RCC 7860 (cell line): ENCODE data around the gene TNFAIP2.
A peak's percentile ranks its signal among the peaks of the same experiment; 100 is the strongest.

Experiments used
- DNase-seq: peaks from one replicate; pipeline ENCODE4 v3.0.0-alpha.2; 2015; ENCODE audit warnings: low spot score
- FAIRE-seq: peaks from 2 replicates; lab custom pipeline; 2012; peaks lifted over from hg19 to GRCh38; lab: Jason Lieb, UNC

The TNFAIP2 gene

DNA sequence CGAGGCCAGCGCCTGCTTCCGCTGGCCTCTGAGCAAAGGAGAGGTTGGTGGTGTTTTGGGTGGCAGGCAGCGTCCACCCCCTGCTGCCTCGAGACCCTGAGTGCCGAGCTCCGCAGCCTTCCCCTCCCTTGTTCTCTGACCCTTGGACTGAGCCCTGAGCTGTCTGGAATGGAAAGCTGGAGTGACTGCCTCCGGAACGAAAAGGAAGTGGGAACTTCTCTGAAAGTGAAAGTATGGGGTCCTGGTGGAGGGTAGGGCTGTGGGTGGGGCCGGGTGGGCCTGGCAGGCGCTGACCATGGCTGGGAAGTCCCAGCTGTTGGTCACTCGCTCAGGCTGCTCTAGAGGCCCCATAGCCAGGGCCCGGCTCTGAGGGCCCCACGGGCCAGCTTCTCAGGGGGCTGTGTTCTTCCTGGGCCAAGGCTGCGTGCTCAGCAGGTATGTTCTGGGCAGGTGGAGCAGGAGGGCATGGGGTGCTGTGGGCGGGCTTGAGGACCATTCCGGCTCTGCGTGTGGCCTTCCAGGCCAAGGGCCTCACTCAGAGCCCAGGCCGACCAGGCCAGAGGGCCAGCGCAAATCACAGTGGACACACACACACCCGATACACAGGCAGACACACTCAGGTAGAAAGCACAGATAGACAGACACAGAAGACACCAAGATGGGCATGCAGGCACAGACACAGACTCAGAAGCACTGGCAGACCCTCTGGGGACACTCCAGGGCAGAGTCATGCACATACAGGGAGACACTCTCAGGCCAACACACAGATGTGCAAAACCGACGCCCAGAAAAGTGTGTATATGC is 28.7 kb upstream of the TNFAIP2 start, which contains the start of gene EXOC3L4:
Gene EXOC3L4, plus strand, starts transcription at position 320 of the 804 bp plus-strand sequence. CDS start 5,495 bp downstream, outside the sequence.
- no peak for FAIRE-seq

DNA sequence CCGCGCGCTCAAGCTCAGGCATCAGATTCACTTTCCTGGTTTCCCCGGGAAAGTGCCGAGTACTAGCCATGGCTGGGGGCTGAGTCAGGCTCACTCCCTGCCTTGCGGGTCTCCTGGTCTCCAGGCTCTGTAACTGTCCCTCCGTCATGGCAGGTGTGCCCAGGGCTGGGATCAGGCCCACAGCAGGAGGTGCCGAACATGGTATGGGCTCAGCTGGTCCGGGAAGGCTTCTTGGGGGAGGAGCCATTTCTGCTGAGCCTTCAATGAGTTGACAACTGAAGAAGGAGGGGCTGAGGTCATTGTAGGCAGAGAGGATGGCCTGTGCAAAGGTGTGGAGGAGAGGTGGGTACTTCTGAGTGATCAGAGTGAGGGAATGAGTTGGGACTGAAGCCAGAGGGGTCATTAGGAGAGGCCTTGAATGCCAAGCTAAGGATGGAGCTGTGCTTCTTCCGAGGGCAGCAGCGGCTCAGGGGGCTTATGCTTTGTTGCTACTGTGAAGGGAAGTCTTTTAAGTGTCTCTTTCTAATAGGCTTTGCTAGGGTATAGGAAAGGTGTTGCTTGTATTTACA is 28.0 kb upstream of the TNFAIP2 start:
- no peak for FAIRE-seq
- no peak for DNase-seq

More for the DNA sequence above, 28.7 kb upstream of the TNFAIP2 start, which contains the start of gene EXOC3L4:
- DNase-seq: no peak

DNA sequence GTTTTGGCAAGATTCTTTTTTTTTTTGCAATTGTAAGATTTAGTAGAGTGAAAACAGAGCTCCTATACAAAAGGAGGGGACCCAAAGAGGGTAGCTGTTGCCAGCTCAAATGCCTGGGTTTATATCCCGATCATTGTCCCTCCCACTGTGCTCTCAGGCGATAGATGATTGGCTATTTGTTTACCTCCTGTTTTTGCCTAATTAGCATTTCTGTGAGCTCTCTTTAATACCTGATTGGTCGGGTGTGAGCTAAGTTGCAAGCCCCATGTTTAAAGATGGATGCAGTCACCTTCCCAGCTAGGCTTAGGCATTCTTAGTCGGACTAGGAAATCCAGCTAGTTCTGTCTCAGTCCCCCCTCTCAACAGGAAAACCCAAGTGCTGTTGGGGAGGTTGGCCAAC is 26.9 kb upstream of the TNFAIP2 start:
- DNase-seq (no peak), FAIRE-seq (no peak)

DNA sequence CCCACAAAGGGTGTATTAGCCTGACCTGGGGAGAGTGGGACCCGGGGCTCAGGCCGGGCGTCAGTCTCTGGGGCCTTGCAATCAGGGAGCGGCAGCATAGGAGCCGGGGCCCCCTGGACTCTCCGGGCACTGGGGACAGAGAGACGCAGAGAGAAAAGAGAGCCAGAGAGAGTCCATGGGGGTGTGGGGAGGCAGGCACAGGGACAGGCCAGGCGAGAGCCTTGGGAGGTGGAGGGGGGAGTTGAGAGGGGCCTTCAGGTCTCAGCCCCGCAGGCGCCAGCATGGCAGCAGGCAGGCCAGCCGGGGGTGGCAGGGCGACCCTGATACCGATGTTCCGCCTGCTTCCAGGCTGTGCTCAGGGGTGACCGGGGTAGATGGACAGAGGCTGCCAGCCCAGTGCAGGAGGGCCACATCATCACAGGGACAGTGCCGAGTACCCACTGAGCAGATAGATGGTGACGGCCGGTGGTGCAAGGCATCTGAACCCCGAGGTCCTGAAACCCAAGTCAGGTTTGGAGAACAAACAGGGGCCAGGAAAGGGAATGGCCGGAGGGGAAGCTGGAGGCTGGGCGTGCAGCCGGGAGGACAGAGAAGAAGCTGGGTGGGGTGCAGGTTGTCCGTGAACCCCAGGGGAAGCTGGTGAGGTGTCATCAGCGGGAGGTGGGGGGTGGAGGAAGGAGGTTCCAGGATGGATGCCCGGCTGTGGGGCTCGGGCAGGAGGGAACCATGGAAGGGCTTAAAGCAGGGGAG is 25.8 kb upstream of the TNFAIP2 start:
- no peak for FAIRE-seq
- DNase-seq: no peak

DNA sequence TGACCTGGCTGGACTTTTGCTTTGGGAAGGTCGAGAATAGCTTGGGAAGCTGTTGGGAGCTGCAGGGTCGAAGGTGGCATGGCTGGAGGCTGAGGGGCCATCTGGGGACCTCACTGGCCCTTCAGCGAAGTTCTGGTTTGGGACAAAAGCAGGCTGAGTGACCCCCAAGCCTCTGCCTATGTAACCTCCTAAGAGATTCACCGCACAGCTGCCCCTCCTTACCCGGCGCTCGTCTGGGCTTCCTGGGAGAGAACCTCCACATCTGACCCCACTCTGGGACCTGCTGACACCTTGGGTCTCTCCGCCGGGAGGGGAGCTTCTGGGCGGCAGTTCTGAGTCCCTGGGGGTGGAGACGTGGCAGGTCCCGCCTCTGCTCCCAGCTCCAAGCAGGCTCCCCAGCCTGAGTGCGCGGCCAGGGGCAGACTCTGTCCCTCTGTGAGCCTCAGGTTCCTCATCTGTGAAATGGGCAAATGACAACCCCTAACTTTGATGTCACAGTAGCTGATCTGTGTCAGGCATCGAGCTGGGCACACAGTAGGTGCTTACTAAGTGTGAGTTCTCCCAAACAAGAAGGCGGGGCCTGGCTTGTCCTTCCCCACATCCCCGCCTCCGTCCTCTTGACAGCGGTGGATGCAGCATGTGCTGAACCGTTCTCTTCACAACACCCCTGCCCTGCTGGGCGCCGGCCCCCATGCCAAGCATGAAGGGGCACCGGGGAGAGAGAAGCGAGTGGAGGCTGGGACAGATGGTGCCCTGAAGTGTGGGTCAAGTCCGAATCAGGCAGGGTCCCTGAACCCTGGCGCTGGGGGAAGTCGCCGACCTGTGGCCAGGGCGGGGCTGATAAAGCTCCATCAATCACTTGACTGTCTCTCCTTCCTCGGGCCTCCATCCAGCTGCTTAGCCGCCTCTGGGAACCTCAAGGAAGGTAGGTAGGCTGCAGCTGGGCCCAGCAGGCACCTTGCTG is 25.0 kb upstream of the TNFAIP2 start:
- FAIRE-seq (no peak), DNase-seq (no peak)

DNA sequence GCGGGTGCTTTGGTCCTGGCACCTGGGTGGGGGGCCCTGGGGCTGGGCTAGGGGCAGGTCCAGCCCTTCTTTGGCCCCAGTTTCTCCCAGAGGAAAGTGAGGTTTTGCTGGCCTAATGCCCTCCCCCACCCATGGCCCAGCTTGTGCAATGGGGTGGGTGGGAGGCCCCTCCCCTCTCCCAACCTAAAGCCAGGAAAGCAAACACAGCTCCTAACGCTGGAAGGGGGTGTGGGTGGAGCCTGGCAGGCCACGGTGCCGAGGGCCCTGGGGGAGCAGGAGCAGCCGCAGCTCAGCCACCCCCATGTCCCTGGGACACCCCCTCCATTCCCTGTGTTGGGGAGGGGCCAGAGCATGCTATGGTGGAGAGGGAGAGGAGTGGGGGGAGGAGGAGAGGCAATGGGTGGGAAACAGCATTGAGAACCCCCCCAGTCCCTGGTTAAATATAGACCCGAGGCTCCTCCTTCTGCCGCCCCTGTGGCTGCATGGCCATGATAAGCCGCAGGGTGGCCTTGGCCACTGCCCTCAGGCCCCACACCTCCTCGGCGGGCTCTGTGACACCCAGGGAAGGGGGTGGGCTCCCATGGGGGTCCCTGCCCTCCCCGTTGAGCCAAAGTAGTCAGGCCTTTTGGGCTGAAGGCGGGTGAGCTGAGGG is 24.1 kb upstream of the TNFAIP2 start:
- FAIRE-seq (no peak), DNase-seq (no peak)

DNA sequence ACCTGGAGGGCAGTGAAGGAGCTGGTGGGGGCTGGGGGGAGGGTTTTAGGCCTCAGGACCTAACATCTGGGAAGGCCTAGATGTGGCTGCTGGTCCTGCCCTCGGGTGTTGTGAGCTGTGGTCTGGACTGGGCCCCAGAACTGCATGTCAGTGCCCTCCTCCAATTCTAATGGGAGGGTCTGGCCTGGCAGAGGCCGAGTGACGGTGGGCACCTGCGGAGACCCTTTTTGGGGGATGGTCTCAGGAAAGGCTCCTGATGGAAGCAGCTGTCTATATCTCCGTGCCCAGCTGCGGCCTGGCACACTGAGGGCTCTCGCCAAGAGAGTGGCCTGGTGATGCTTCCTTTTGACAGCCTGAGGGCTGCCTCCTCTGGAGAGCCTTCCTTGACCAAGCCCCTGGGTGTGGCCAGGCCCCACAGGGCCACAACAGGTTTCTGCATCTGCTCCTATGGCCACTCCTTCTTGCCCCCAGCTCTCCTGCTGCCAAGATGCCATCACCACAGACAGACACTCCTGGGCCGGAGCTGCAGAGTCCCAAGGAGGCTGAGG is 23.5 kb upstream of the TNFAIP2 start:
- no peak for DNase-seq
- no peak for FAIRE-seq

DNA sequence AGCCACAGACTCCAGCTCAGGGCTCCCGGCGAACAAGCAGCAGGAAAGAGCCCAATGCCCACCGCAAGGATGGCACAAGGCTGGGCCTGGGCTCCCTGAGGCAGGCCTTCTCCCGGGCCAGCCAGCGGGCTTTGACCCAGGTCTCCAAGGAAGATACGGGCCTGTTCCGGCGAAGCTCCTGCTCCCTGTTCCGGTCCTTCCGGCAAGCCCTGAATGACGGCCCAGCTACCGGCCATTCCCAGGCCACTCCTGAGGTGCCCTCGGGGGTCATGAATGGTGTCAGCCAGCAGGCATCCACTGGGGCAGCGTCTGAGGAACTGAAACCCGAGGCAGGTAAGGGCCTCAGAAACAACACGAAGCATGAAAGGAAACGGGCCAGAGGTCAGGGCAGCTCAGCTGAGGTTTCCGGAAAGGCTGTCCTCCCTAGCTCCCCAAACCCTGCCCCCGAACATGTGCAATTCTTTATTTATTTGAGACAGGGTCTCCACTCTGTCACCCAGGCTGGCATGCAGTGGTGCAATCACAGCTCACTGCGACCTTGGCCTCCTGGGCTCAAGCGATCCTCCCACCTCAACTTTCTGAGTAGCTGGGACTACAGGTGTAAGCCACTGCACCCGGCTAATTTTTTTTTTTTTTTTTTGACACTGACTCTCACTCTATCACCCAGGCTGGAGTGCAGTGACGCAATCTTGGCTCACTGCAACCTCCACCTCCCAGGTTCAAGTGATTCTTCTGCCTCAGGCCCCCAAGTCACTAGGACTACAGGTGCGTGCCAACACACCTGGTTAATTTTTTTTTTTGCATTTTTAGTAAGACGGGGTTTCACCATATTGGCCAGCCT is 22.8 kb upstream of the TNFAIP2 start:
- FAIRE-seq (no peak), DNase-seq (no peak)

DNA sequence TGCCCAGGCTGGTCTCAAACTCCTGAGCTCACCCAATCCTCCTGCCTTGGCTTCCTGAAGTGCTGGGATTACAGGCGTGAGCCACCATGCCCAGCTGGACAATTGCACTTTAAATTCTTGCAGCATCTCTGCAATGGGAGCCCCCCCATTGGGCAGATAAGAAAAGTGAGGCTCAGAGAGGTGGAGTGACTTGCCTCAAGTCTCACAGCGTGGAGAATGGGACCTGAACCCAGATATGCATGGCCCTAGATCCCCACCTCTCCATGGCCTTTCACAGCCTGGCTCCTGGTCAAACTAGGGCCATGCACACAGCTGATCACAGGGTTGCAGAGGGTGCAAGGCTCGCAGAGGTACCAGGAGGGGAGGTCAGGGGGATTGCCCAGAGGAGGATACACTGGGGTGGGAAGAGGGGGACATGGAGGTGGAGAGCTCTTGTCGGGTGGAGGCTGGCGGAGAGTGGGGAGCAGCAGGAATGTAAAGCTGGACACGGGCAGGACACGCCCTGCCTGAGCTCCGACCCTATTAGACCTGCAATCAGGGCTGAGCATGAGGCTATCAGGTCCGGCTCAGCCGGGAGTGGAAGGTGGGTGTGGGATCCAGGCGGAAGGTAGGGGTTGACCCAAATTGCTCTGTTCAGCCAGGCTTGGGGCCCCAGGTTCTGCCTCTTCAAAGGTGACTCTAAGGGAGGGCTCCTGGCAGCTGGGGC is 21.9 kb upstream of the TNFAIP2 start:
- FAIRE-seq: no peak

DNA sequence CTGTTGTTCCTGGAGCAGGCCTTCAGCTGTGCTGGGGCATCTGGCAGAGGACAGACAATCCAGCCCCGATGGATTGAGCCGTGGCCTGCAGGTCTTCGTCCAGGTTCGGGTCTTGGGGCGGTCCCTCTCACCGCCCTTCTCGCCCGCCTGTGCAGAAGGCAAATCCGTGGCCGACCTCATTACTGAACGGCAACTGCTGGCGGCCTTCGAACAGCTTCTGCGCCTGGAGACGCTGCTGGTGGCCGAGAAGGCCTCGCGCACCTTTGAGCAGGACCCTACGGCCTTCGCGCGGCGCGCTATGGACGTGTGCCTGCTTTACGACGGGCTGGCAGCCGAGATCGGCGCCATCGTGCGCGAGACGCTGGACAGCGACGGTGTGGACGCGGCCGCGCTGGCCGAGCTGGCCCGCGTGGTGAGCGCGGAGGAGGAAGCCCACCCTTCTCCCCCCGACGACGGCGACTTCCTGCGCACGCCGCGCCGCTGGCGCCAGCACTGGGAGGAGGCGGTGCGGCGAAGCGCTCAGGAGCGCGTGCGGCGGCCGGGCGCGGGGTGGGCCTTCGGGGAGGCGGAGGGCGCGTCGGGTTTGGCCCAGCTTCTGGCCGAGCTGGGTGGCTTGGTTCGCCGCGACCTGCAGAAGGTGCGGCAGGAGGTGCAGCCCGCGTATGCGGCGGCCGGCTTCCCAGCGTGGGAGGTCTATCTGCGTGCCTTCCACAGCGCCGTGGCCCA is 21.1 kb upstream of the TNFAIP2 start:
- FAIRE-seq (no peak), DNase-seq (no peak)

More for the DNA sequence above, 21.9 kb upstream of the TNFAIP2 start:
- no peak for DNase-seq

DNA sequence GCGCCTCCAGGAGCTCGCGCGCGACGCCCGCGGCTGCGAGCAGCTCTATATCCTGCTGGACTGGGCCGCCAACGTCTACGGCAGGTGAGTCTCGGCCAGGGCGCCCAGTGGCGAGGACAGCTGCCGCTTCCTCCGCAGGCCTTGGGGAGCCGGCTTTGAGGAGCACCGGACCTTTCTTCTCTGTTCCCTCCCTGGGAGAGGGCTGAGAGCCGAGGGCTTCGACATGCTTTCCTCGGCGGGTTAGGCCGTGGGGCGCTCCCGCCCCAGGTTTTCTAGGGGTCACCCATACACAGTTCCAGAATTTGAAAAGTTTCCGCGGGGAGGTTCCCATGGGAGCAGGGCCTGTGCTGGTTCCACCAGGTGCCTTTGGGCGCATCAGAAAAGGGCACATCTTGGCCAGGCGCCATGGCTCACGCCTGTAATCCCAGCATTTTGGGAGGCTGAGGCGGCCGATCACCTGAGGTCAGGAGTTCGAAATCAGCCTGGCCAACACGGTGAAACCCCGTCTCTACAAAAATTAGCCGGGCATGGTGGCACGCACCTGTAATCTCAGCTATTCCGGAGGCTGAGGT is 20.5 kb upstream of the TNFAIP2 start:
- DNase-seq (no peak), FAIRE-seq (no peak)

DNA sequence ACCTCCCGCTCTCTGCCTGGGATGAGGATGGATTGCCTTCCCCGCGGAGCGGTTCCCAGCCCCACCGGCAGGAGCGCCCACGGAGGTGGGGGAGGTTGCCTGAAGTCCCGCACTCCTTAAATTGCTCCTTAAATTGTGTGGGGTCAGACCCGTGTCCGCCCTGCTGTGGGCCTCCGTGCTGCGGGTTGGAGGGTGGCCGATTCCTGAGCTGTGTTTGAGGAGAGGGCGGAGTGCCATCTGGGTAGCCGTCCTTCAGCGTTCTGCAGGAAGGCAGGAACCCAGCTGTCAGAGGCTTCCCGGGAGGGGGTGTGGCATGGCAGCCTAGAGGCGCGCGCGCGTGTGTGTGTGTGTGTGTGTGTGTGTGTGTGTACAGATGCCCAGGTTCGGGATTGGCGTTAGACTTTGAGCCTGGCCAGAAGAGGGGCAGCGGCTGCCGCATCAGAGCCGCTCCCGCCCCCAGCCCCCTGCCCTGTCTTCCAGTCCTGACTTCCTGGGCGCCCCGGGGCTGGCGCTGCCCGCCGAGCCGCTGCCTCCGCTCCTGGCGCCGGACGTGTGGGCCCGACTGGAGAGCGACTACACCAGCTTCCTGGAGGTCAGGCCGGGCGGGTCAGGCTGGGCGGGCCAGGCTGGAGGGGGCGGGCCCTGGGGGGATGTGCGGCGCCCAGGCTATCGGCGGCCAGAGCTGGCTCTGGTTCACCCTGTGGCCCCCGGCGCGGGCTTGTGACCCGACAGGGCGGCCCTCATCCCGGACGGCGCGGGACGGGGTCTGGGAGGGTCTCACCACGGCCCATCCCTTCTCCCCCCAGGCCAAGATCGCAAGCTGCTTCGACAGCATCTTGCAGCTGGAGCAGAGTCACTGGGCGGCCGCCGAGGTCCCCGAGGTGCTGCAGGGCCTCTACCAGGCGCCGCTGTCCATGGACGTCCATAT is 19.5 kb upstream of the TNFAIP2 start:
- DNase-seq (peak; percentile 35), FAIRE-seq (no peak)

DNA sequence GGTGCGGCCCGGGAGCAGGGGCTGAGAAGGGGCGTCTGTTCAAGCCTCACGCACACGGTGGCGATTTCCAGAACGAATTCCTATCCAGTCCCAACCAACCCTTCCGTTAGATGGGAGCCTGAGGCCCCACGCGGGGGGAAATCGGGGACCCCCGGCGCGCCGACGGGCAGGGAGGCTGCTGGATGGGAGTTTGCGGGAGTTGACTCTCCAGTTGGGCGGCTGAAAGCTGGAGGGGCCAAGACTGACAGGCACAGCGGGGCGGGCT is 18.9 kb upstream of the TNFAIP2 start:
- FAIRE-seq (no peak), DNase-seq (no peak)

DNA sequence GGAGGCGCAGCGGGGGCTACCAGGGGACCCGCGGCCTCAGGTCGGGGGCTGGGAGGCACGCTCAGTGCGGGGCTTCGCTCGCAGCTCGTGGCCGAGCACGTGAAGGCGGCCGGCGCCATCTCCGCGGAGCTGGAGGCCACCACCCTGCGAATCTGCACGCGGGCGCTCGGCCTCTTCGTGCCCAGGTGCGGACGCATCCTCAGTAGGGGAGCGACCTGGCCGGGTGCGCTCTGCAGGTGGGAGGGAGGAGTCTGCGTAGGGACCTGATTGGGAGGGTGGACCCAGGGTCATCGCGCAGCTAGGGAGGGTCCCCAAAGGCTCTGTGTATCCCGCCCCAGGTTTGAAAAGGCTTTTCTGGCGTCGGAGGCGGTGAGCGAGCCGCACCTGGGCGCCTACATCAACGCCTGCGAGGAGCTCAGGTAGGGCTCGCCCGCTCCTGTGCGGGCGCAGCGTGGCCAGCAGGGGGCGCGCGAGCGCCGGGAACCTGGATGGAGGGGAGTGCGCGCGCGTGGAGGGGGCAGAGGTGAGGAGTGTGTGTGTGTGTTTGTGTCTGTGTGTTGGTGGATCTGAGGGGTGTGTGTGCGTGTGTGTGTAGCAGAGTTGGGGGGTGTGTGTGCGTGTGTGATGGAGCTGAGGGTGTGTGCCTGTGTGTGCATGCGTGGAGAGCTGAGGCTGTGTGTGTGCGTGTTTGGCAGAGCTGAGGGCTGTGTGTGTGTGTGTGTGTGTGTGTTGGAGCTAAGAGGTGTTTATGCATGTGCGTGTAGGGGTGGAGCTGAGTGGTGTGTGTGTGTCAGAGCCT is 18.4 kb upstream of the TNFAIP2 start:
- FAIRE-seq (no peak), DNase-seq (no peak)

DNA sequence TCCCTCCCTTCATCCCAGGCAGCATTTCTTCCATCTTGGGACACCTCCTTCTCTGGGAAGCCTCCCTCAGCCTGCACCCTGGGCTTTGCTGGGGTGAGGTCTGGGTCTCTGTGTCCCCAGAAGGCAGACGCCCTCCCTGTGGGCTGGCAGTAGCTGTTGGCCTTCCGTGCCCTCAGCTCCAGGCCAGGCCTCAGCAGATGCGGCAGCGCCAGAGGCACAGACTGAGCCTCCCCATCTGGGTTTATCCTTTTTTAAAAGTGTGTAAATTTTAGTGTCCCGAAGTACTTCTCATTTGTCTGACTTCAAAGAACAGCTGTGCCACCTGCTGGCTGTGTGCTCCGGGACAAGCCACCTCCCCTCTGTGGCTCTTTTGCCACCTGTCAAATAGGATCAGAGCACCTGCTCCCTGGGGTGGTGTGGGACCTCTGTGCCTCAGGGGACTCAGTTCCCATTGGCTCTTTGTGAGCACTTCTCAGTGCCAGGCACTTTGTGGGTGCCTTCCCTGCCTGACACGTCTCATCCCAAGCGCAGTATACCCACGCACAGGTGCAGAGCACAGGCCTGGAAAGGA is 17.6 kb upstream of the TNFAIP2 start:
- FAIRE-seq: no peak
- no peak for DNase-seq
